ENCODE results near the gene KNDC1.

GRCh38 chr10:133141958-133142340 lies 18.1 kb upstream of the KNDC1 start:
- no peak for TF ChIP-seq CTCF (IDR thresholded peaks at IDR 0.05 in 8 of 11, conservative IDR thresholded peaks at IDR 0.05 in 3 of 11)
- TF ChIP-seq POLR2A (IDR thresholded peaks at IDR 0.05) = no peak
